EL (cell line): ENCODE results near the gene ATP2B2.

ENCODE experiments used
- DNase-seq: peaks from one replicate; pipeline ENCODE4 v3.0.0-alpha.2; 2016

ATP2B2 gene

DNA sequence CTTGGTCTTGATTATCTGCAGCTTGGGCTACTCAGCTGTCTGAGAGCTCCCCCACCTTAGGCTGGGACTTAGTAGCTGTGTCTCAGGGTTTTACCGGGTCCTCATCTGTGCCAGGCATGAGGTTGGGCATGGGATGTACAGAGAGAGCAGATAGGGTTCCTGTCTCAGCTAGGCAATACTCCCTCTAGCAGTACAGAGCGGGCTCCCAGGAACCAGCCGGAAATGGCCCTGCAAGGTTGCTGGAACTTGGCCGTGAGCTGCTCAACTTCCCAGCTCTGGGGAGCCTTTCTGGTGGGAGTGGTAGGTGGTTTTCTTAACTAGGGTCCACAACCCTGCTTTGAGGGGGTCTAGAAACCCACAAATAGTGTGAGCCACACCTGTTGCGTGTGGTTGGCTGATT, 58.3 kb downstream of the ATP2B2 start:
- no peak for DNase-seq

DNA sequence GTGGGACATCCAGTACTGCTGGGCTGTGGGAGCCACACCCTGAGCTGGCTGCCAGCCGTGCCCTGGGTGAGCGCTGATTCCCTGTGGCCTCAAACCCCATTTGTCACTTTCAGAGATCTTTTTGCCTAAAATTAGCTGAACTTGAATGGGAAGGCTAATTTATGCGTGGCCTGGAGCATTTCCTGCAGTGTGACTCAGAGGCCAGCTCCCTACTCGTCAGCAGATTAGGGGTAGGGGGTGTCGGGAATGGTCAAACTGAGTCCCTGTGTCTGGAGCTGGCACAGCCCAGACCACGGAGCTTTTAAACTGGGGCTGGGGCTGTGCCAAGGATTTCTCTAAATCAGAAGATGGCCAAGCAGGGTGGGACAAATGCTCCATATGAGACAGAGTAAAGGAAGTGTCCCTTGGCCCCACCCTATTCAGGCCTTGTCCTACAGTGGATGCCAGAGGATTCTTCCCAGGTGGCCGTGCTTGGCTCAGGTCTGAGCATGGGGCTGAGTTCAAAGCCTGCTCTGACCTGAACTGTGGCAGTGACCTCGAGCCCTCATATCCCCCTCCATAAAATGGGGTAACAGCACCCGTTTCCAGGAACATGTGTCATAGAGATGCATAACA, 59.7 kb downstream of the ATP2B2 start:
- DNase-seq = peak; percentile 33

DNA sequence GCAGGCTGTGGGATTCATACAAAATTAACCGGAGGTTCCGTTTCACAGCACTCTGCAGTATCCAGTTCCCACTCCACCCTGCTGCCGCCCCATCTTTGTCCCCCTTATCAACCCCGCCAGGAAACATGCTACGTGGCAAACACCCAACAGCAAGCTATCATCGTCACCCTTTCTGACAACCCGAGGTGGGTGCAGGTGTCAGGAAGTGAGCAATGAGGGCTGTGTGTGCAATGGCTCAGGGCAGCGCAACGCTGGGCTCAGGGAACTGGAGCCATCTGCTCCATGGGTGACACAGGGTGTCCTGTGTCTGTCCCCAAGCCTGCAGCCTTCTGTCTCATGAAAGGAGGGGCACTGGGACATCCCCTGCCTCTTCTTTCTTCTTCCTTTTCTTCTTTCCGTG, 60.9 kb downstream of the ATP2B2 start:
- no peak for DNase-seq

DNA sequence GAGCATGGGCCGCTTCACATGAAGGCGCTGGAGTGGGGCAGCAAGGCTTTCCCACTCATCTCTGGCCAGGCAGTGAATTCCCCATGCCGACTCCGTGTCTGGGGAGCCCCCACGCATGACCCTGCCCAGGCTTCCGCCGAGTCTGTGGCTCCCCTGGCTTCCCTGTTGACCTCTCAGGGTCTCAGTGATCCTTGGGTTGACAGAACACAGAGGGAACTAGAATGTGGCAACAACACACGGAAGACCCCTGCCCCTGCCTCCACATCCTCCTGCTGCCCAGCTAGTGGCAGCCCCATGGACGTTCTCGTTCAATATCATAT, 61.3 kb downstream of the ATP2B2 start:
- no peak for DNase-seq

DNA sequence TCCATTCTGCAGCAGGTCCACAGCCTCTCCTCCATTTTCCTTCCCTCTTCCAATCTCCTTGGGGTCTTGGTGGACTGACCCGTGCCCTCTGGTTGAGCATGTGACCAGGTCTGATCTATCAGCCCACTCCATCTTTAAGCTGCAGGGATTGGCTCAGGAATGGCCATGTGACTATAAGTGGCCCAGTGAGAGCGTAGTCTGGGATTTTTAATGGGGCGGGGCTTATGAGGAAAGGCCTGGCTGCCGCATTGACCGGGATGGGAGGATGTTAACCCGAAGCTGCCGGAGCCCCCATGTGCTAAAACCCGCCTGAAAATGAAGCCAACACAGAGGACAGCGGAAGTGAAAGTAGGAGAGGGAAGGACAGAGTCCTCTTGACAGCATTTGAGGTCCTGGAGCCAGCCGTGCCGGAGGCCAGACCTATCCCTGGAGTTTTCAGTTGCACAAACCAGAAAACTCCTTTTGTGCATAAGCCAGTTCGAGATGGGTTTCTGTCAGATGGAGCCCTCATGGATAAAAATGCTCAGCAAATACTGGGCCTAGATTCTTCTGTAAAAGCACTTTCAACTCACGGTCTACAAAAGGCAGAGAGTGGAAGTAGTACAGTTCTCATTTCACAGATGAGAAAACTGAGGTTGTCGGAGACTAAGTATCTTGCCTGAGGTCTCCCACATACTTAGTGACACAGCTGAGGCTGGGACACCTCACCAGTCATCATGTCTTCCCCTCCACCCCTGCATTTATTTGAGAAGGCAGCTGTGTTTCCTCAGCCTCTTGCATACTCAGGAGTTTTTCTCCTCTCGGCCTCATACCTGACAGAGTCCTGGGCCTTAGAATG, 61.9 kb downstream of the ATP2B2 start:
- DNase-seq = no peak

DNA sequence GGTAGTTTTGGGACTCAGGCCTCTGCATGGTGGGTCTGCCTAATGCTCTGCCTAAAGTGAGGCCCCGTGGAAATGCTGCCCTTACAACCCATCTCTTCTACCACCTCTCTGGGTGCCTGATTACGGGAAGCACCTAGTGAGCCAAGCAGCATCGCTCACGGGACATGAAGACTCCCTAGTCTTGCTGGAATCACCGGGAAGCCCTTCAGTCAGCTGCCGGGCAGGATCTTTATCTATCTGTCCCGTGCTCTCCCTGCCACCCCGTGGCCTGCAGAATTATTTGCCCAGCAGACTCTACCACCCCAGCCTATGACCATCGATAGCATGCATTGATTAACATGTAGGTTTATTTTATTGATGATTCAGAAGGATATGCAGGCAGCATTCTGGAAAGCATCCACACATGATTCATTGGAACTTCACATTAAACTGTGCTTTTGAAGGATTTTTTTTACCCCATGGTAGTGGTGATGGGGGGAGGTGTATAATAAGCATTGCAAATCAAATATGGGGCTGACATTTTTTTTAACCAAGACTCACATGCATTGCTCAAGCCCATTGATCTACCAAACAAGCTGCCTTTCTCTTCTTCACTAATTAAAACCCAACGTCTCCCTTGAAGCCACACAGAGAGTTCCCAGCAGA, 63.1 kb downstream of the ATP2B2 start:
- peak; percentile 40 for DNase-seq

DNA sequence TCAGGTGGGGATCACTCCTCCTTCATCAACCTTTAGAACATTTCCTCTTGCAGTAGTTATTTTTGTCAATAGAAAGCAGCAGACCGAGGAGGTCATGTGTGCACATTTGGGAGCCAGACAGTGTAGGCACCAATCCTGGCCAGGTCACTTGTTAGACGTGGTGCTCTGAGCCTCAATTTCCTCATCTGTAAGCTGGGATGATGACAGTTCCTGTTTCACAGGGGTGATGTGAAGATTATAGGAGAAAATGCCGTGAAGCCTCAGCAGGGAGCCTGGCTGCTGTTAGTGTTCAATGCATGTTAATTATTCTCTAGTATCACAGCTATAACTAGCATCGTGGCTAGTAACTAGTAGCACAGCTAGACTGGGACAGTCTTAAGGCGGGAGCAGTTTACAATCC, 64.7 kb downstream of the ATP2B2 start:
- no peak for DNase-seq

DNA sequence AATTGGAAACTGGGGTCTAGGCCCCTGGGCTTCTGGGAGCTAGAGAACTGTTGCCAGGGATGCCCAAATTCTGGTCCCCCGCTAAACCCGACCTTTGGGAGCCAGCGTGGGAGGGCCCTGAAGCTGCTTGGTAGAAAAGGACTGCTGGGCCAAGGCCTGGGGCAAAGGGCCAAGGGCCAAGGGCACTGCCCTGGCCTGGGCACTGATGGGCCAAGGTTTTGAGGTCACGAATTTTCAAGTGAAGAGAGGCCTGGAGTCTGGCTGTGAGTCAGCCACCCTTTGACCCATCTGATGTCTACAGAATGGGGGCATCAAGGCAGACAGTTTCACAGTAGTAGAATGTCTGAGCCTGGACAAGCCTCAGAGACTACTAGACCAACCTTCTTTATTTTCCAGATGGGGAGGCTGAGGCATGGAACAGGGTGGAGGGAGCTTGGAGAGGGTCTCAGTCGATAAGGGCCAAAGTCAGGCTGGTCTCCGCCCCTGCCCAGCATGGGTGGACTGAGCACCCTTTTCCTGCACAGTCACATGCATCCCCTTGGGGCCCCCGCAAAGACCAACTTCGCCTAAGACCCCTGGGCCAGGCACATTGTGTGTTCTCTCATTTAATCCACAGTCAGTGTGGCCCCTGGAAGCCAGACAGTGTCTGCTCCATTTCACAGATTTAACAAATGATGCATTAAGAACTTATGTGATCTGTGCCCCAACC, 66.3 kb downstream of the ATP2B2 start:
- no peak for DNase-seq

DNA sequence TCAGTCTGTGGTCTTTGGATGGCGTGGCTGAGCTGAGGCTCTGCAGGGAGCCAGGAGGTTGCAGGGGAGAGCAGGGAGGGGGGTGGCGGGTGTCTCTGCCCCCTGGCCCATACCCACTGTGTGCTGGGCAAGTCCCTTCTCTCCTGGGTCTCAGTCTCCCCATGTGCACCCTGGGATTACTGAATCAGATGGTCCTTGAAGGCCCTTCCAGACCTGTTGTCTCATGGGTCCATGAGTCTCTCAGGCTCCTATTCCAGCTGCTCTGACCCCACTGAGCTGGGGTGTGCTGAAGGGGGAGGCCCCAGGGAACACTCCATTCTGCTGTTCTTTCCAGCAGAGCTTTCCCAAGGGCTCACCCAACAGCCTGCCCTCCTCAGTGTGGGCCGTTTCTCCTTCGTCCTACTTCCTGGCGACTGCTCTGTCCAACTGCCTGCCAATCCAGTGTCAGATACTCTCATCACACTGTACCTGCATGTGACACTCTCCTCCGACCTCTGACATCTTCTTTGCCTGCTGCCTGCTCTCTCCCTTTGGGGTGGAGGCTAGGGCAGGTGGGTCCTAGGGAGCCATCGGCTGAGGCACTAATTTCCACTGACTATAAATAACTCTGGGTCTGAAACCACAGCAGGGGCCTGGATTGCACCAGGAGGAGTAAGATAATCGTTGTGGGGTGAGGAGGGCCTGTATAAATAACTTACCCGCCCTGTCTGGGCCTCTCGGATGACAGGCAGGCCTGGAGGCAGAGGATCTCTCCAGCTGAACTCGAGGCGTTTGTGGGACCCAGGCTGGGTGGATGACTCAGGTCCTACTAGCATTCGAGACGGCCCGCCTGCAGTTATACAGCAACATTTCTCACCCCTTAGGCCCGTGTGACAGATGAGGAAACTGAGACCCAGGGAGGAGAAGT, 67.1 kb downstream of the ATP2B2 start:
- peak; percentile 92 for DNase-seq

DNA sequence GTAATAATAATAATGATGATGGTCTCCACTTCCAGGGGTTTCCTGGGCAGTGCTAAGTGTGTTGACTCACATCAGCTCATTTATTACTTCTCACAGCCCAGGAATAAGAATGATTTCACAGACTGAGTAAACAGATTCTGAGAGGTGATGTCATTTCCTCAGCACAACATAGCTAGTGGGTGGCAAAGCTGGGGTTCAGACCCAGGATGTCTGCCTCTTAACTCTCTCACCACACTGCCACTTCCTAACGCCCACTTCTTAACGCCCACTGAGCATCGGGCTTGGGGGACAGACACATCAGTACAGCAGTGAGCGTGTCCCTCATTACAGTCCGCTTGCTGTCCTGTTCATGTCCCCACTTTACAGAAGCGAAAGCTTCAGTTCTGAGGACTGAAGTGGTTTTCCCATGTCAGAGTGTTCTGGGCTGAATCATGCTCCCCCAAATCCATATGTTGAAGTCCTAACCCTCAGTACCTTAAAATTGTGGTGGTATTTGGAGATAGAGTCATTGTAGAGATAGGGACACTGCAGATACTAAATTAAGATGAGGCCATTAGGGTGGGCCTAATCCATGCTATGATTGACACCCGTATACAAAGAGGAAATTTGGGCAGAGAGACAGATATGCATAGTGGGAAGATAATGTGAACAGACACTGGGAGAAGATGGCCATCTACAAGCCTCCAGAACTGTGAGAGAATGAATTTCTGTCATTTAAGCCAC, 68.0 kb downstream of the ATP2B2 start:
- peak; percentile 87 for DNase-seq

DNA sequence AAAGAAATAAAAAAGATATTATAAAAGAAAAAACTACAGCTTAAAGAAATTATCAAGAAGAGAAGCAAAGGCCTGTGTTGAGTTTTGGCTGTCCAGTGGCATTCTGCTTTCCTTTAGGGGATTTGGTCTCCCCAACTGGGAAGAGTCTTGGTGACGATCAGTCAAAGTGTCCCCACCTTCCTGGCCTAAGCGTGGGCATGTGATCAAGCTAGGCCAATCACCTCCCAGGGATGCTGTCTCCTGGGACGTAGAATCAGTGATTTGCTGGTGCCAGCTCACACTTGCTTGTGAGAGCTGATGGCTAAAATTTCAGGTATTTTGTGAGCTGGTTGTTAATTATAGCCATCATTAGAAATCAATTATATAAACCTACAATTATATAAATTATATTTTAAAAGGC, 69.5 kb downstream of the ATP2B2 start:
- DNase-seq = no peak

DNA sequence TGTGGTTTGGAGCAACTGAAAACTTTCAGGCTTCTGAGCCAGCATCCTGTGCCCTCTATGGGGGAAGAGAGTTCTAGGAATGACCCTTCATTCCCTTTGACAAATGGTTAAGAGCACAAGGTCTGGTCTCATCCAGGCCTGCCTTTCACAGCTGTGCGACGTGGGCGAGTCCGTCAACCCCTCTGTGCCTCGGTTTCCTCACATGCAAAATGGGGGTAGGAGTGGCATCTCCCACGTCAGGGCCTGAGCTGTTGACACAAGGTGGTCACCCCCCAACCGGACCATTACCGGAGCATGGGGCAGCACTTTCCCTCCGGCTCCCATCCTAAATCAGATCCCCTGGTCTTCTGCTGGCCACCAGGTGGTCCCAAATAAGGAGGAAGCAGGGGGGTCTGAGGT, 70.4 kb downstream of the ATP2B2 start:
- DNase-seq = no peak

DNA sequence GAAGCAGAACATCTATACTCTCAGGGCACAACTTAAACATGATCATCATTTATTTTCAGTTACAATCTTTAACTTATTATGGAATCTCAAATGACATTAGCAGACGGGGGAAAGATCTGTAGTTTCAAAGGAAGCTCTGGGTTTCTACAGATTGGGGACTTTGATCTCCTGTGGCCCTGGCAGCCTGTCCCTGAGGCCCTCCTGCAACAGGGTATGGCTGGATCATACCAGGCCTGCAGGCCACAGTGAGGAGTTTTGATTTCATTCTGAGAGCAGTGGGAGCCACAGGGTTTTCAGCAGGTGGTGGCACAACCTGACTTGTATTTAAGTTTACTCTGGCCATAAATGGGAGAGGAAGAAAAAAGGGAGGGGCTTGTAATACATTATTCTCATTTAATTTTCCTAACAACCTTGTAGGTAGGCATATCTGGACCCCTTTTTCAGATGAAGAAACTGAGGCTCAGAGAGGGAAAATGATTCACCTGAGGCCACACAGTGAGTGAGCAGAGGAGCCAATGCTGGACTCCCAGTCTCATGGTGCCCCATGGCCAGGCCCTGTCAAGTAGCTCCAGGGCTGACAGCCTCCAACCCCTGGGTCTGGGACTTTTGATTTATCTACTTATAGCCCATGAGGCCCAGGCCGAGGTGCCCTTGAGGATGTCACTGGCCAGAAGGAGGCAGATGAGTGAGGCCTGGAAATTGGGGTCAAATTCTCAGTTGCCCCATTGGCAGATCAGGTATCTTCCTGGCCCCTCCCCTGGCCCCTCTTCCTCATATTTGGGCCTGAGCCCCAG, 71.0 kb downstream of the ATP2B2 start:
- DNase-seq = no peak

DNA sequence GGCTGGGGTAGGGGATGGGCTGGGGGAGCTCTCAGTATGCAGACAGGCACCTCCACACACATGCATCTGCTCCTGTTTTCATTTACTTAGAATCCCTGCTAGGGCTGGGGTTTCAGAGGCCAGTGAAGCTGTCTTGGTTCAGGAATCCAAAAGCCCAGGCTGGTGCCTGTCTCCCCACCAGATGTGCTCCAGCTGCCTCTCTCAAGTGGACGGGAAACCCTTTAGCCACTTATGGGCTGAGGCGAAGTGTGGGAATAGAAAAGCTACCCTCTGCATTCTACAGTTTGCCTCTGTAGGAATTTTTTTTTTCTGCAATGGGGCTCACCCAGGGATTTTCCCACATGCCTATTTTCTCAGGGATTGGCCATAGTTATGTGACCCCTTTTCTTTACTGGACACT, 72.5 kb downstream of the ATP2B2 start:
- DNase-seq = no peak

DNA sequence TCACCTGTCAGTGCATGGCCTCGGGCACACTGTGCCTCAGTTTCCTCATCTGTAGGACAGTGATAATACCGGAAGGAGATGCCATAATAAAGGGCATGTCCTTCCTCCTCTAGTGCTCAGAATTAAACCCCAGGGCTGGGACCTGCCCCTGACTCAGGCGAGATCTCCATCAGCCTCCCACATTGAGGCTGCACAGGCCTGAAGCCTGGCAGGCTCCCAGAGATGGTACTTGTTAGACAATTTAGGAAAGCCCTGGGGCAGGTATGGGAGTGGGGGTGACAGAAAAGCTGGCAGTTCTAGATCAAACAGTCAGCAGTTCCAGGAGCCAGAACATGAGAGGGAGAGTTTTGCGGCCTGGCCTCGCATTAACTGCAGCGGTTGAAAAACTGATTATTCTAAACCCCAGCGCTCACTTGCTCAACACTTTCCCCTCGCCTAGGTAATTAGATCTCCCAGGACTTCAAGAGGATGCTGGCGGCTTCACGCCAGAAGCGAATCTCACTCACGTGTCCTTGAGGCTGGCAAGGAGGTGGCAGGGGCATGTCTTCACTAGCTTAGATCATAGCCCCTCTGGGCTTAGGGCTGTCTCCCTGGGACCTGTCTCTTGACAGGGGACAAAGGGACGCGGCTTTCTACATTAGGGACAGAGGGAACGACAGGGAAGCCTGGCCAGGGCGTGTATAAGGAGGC, 73.1 kb downstream of the ATP2B2 start:
- no peak for DNase-seq

DNA sequence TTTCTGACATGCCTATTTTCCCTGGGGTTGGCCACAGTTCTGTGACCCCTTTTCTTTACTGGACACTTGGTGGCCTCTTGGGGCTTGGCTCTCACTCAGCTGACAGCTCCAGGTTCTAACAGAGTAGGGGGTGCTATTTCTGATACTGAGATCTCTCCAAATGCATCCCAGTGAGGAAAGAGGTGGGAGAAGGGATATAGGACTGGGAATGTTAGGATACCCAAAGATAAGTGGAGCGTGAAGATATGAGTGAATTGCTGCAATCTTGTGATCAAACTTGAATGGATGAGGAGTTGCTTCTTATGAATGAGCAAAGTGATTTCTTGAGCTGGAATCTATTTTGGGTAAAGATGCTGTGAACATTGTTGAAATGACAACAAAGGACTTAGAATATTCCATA, 74.6 kb downstream of the ATP2B2 start:
- no peak for DNase-seq

DNA sequence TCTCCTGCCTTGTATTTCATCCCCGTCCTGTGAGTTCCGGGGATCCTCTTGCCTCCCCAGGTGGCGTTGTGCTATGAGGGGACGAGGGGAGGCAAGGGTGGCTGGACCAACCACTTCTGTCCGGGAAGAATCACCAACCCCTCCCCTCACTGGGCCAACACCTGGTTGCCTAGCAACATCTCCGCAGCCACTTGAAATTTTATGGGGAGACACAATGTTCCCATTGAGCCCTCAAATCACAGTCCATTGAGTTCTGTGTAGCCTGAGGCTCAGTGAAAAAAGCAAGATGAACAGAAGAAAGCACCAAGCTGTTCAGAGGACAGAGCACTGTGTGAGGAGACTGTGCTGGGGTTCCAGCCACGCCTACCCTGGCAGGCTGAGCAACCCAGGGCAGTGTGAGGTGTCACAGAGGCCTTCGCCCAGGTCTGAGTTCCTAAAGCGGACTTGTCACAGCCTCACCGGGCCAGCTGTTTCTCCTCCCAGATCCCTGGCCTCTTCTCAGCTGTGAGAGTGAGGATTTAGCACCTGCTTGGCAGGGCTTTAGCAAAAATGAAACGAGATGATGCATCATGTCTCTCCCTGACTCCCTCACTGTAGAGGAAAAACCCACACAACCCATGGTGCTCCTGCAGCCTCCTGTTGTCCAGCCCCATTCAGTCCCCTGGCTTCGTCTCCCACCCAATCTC, 76.8 kb downstream of the ATP2B2 start:
- DNase-seq = no peak

DNA sequence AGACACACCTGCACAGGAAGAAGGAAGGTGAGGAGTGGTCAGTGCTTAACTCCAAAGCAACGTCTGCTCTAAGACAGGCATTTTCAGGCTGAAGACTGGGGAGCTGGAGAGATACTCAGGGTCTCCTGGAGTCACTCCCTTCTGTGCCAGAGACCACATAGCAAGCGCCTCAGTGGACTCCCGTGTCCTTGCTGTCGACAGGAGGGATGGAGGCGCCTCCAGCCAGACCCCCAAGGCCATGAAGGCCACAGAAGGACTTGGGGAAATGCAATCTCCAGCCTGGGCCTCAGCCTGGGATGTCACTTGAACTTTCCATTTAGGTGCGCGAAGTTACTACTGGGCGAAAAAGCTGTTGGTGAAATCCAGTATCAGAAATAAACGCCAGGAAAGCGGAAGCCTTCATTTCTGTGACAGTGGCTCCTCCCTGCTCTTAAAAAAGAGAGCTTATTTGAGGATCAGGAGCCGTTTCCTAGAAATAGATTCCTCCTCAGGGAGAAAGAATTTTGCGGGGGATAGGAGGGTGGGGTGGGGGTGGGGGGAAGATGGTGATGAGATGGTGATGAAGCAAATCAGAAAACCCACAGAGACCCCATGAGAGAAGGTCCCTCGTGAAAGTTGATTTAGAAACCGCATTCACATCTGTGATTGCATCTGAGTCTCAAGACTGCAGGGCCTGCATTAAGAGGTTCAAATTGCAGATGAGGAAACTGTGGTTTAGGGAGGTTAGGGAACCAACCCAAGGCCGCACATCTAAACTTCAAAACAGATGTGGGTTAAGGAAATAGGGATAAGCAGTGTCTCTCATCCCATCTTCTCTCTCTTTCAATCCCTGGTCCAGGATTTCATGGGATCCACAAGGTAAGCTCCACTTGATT, 78.8 kb downstream of the ATP2B2 start:
- no peak for DNase-seq
